C4-2B (cell line): ENCODE measurements around the gene XXYLT1.

Experiments used
- ZFX ChIP-seq: fragments of 450-650 bp; IDR thresholded peaks from 2 replicates; pipeline ENCODE4 v1.6.1; 2017
- TF ChIP-seq, protein P1 (sequence below): fragments of 450-650 bp; conservative IDR thresholded peaks from 2 replicates; pipeline ENCODE4 v1.5.1; 2017; ENCODE audit warnings: mild to moderate bottlenecking

- TF ChIP-seq, protein P1, sequence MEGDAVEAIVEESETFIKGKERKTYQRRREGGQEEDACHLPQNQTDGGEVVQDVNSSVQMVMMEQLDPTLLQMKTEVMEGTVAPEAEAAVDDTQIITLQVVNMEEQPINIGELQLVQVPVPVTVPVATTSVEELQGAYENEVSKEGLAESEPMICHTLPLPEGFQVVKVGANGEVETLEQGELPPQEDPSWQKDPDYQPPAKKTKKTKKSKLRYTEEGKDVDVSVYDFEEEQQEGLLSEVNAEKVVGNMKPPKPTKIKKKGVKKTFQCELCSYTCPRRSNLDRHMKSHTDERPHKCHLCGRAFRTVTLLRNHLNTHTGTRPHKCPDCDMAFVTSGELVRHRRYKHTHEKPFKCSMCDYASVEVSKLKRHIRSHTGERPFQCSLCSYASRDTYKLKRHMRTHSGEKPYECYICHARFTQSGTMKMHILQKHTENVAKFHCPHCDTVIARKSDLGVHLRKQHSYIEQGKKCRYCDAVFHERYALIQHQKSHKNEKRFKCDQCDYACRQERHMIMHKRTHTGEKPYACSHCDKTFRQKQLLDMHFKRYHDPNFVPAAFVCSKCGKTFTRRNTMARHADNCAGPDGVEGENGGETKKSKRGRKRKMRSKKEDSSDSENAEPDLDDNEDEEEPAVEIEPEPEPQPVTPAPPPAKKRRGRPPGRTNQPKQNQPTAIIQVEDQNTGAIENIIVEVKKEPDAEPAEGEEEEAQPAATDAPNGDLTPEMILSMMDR: no peak
- TF ChIP-seq ZFX: no peak
Observed at GRCh38 chr3:195078891-195079440, 192.0 kb downstream of the XXYLT1 start.
